T follicular helper cell (primary cell): ENCODE measurements around the gene DSCAML1.

ENCODE experiments used
- DNase-seq: peaks from one replicate; pipeline ENCODE4 v3.0.0-alpha.2; 2020; ENCODE audit warnings: low read depth

Gene DSCAML1

GRCh38 chr11:117690484-117691217 lies 106.4 kb downstream of the DSCAML1 start:
- DNase-seq, result no peak

- no peak for DNase-seq
Measured at GRCh38 chr11:117688255-117688797, 108.7 kb downstream of the DSCAML1 start.

GRCh38 chr11:117687776-117688175 lies 109.2 kb downstream of the DSCAML1 start:
- DNase-seq, result no peak

- no peak for DNase-seq
Measured at GRCh38 chr11:117686711-117687110, 110.3 kb downstream of the DSCAML1 start.

GRCh38 chr11:117685566-117685965 lies 111.5 kb downstream of the DSCAML1 start:
- DNase-seq, result no peak

GRCh38 chr11:117684731-117685130 lies 112.3 kb downstream of the DSCAML1 start:
- no peak for DNase-seq

GRCh38 chr11:117684111-117684510 lies 112.9 kb downstream of the DSCAML1 start:
- no peak for DNase-seq

- no peak for DNase-seq
Measured at GRCh38 chr11:117681438-117681837, 115.6 kb downstream of the DSCAML1 start.

- DNase-seq, result no peak
Measured at GRCh38 chr11:117679461-117679860, 117.6 kb downstream of the DSCAML1 start.

GRCh38 chr11:117678658-117679406 lies 118.2 kb downstream of the DSCAML1 start:
- no peak for DNase-seq

GRCh38 chr11:117677729-117678310 lies 119.2 kb downstream of the DSCAML1 start:
- DNase-seq, result no peak

- no peak for DNase-seq
Measured at GRCh38 chr11:117676501-117676900, 120.5 kb downstream of the DSCAML1 start.

- no peak for DNase-seq
Measured at GRCh38 chr11:117673602-117674001, 123.4 kb downstream of the DSCAML1 start.

- DNase-seq, result no peak
Measured at GRCh38 chr11:117671370-117671769, 125.6 kb downstream of the DSCAML1 start.

GRCh38 chr11:117670924-117671323 lies 126.1 kb downstream of the DSCAML1 start:
- no peak for DNase-seq

GRCh38 chr11:117670443-117670842 lies 126.6 kb downstream of the DSCAML1 start:
- DNase-seq, result no peak

- no peak for DNase-seq
Measured at GRCh38 chr11:117669616-117670015, 127.4 kb downstream of the DSCAML1 start.

GRCh38 chr11:117669062-117669461 lies 128.0 kb downstream of the DSCAML1 start:
- DNase-seq, result no peak

- no peak for DNase-seq
Measured at GRCh38 chr11:117668321-117668751, 128.7 kb downstream of the DSCAML1 start.

GRCh38 chr11:117664897-117665296 lies 132.1 kb downstream of the DSCAML1 start:
- no peak for DNase-seq

GRCh38 chr11:117663821-117664220 lies 133.2 kb downstream of the DSCAML1 start:
- DNase-seq, result no peak

GRCh38 chr11:117663414-117663813 lies 133.6 kb downstream of the DSCAML1 start:
- DNase-seq, result no peak
